GM19395 (cell line): ENCODE measurements around the gene GPR32.
"Not testable (repeated sequence)": the region's sequence is repeated elsewhere in the genome, so short reads cannot be mapped to it uniquely, and the experiment has no call there.

ENCODE experiments used
- ATAC-seq: cut with Tn5 transposase; IDR thresholded peaks from one replicate; pipeline ENCODE4 v1.9.1; 2021; ENCODE audit warnings: mild to moderate bottlenecking, moderate library complexity; ENCODE audit not compliant: unreplicated experiment

The GPR32 gene

DNA sequence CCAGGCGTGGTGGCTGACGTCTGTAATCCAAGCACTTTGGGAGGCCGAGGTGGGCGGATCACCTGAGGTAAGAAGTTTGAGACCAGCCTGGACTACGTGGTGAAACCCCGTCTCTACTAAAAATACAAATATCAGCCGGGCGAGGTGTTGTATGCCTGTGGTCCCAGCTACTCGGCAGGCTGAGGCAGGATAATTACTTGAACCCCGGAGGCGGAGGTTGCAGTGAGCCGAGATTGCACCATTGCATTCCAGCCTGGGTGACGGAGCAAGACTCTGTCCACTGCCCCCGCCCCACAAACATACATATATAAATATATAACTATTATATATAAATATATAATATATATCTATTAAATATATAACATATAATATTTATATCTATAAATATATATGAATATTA, 23.1 kb upstream of the GPR32 start:
- ATAC-seq, result not testable (repeated sequence)

DNA sequence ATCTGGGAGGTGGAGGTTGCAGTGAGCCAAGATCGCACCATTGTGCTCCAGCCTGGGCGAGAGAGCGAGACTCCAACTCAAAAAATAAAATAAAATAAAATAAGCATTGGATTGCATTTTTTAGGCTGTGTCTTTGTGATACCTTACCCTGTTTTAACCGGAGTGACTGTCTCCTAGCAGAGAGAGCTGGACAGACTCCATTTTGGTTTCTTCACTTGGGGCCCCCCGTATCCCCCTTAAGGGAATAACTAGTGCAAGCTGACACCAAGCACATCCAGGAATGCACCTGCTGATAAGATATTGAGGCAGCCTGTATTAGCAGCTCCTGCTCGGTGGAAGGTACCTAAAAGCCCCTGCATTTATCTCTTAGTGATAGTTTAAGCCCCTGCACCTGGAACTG, 20.8 kb upstream of the GPR32 start:
- no peak for ATAC-seq

DNA sequence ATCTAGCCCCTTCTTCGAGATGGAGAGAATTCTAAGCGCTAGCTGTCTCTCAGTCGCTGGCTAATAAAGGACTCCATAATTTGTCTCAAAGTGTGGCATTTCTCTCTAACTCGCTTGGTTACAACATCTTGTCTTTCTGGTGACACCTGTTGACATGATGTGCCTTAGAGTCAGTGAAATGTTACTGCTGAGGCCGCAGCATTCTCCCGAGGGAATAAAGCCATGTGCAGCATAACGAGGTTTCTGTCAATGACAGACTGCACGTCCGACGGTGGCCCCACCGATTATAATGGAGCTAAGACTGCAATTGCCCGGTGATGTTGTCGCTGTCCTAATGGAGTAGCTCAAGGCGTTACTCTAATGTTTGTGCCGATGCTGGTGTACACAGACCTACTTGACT, 20.3 kb upstream of the GPR32 start:
- no peak for ATAC-seq

DNA sequence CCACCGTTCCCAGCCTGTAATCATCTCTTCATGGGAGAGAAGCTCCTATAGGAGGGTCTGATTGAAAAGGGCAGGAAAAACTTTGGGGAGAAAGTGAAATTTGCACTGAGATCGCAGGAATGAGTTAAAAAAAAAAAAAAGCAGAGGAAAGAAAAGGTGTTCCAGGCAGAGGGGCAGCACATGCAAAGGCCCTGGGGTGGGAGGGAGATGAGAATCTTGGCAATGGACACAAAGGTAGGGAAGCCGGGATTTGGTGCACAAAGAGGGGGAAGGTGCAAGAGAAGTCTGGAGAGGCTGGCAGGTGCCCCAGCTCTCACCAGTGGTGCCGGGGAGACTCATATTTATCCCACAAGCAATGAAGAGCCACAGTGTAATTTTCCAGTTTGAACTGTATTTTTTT, 16.4 kb upstream of the GPR32 start:
- ATAC-seq, result no peak

DNA sequence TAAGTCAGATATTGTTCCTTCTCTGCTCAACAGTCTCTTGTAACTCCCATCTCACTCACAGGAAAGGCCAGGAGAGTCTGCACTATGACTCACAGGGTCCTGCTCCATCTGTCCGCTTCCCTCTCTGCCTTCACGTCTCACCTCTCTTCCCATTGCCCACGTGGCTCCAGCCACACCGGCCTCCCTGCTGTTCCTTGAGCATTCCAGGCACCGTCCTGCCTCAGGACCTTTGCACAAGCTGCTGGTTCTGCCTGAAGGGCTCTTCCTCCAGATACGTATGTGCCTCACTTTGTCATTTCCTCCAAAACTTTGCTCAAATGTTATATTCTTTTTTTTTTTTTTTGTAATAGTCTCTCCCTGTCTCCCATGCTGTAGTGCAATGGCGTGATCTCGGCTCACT, 14.0 kb upstream of the GPR32 start:
- ATAC-seq, result not testable (repeated sequence)

DNA sequence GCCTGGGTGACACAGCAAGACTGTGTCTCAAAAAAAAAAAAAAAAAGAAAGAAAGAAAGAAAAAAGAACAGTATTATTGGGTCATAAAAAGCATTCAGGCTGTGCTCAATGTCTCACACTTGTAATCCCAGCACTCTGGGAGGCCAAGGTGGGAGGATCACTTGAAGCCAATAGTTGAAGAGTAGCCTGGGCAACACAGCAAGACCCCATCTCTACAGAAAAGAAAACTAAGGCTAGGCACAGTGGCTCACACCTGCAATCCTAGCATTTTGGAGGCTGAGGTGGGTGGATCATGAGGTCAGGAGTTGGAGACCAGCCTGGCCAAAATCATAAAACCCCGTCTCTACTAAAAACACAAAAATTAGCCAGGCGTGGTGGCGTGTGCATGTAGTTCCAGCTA, 12.6 kb upstream of the GPR32 start:
- not testable (repeated sequence) for ATAC-seq

DNA sequence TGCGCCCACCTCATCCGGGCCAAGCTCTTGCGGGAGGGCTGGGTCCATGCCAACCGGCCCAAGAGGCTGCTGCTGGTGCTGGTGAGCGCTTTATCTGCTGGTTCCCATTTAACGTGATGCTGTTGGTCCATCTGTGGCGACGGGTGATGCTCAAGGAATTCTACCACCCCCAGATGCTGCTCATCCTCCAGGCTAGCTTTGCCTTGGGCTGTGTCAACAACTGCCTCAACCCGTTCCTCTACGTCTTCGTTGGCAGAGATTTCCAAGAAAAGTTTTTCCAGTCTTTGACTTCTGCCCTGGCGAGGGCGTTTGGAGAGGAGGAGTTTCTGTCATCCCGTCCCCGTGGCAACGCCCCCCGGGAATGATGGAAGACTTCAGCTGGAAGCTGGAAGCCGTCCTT, 11.2 kb upstream of the GPR32 start:
- not testable (repeated sequence) for ATAC-seq

DNA sequence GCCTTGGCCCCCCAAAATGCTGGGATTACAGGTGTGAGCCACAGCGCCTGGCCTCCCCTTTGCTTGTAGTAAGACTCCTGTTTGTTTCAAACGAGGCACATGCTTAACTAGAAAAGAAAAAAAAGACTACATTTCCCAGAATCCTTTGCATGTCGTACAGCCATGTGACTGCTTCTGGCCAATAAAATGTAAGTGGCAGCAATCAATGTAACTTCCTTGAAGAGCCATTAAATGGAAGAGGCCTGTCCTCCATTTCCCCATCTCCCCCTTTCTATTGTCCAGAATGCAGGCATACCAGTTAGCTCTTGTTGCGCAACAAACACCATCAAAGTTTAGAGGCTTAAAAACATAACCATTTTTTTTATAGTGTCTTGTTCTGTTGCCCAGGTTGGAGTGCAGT, 10.4 kb upstream of the GPR32 start:
- no peak for ATAC-seq

DNA sequence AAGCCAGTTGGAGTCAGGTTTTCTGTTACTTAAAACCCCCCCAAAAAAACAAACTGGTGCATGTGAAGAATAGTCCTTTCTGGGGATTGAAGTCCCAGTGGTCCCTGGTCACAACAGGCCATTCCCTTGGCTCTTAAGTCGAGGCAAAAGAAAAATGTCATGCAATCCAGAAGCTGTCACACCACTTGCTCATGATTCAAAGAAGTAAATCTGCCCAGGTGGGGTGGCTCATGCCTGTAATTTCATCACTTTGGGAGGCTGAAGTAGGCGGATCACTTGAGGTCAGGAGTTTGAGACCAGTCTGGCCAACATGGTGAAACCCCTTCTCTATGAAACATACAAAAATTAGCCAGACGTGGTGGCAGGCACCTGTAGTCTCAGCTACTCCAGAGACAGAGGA, 8.8 kb upstream of the GPR32 start:
- ATAC-seq, result not testable (repeated sequence)

DNA sequence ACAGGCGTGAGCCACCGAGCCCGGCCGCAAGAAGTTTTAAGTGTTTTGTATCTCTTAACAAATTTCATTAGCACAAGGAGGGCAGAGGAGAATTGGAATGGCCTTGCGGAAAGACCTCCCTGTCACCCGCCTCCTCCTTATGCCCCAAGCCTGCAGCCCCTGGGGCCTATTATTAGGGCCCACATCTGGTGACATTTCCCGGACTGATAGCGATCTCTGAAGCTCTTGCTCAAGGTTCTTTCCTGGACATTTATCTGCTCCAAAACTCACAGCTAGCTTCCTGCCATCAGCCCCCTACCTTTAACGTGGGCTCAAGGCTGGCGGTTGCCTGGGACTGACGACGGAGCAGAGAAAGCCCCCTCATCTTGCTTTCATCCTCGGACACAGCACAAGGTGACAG, 6.7 kb upstream of the GPR32 start:
- ATAC-seq, result not testable (repeated sequence)

DNA sequence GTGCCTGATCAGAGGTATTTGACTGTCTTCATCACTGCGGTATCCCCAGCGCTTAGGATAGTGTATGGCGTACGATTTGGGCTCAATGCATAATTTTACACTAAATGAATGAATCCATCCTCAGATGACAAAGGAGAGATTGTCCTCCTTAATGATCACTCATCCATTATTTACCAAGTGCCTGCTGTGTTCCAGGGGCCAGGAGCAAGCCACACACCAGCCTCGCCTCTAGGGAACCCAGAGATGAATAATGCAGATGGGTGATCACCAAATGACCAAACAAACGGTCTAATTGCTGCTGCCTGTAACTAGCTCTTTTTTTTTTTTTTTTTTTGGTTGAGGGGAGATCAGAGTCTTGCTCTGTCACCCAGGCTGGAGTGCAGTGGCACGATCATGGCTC, 5.9 kb upstream of the GPR32 start:
- ATAC-seq, result no peak

DNA sequence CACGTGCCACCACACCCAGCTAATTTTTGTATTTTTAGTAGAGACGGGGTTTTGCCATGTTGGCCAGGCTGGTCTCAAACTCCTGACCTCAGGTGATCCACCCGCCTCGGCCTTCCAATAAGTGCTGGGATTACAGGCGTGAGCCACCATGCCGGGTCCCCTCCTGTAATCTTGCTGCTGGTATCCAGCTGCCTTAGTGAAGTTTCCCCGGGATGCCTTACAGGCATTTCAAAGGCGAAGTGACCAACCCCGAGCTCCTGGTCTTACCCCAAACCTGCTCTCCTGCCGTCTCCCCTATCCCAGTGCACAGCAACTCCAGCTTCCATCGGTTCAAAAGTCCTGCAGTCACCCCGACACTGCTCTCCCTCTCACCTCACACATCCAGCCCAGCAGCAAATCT, 3.5 kb upstream of the GPR32 start:
- not testable (repeated sequence) for ATAC-seq

DNA sequence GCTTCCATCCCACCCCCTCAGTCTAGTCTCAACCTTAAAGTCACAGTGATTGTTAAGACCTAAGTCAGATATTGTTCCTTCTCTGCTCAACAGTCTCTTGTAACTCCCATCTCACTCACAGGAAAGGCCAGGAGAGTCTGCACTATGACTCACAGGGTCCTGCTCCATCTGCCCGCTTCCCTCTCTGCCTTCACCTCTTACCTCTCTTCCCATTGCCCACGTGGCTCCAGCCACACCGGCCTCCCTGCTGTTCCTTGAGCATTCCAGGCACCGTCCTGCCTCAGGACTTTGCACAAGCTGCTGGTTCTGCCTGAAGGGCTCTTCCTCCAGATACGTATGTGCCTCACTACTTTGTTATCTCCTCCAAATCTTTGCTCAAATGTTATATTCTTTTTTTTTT, 3.0 kb upstream of the GPR32 start:
- not testable (repeated sequence) for ATAC-seq

DNA sequence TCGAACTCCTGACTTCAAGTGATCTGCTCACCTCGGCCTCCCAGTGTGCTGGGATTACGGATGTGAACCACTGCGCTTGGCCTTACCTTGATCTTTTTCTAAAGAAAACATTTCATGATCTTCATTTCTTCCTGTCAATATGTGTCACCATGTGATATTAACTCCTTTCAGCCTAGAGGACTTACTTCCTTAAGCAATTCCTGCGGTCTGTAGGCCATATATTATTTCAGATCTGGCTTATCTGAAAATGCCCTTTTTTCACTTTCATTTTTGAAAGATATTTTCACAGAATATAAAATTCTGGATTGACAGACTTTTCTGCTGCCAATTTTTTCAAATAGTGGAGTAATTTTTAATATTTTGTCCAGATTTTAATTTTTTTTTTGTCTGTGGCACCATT, 2.0 kb upstream of the GPR32 start:
- no peak for ATAC-seq

DNA sequence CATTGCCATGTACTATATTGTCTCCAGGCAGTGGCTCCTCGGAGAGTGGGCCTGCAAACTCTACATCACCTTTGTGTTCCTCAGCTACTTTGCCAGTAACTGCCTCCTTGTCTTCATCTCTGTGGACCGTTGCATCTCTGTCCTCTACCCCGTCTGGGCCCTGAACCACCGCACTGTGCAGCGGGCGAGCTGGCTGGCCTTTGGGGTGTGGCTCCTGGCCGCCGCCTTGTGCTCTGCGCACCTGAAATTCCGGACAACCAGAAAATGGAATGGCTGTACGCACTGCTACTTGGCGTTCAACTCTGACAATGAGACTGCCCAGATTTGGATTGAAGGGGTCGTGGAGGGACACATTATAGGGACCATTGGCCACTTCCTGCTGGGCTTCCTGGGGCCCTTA, 624 bp downstream of the GPR32 start:
- ATAC-seq, result no peak

DNA sequence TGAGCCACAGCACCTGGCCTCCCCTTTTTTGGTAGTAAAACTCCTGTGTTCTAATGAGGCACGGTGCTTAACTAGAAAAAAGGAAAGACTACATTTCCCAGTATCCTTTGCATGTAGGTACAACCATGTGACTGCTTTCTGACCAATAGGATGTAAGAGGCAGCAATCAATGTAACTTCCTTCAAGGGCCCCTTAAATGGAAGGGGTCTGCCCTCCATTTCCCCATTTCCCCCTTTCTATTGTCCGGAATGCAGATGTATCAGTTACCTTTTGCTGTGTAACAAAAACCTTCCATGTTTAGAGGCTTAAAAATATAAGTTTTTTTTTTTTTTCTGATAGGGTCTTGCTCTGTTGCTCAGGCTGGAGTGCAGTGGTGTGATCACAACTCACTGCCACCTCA, 2.2 kb downstream of the GPR32 start:
- ATAC-seq, result no peak

DNA sequence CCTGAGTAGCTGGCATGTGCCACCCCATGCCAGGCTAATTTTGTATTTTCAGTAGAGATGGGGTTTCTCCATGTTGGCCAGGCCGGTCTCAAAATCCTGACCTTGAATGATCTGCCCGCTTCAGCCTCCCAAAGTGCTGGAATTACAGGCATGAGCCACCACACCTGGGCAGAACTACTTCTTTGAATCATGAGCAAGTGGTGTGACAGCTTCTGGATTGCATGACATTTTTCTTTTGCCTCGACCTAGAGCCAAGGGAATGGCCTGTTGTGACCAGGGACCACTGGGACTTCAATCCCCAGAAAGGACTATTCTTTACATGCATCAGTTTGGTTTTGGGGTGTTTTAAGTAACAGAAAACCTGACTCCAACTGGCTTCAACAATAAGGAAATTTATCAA, 2.6 kb downstream of the GPR32 start:
- not testable (repeated sequence) for ATAC-seq

DNA sequence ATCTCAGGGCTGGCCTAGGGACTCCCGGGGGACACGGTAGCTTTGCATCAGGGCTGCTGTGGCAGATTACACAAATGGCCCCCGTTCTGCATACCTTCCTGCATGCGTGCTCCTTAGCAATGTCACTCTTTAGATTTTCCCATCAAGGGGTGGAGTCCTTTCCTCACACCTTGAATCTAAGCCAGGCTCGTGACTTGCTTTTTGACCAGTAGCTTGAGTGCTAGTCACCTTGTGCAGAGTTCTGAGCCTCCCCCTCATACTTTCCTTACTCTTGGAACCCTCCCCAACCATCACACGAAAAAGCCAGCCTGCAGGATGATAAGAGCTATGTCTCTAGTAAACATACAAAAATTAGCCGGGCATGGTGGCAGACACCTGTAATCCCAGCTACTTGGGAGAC, 3.2 kb downstream of the GPR32 start:
- not testable (repeated sequence) for ATAC-seq

DNA sequence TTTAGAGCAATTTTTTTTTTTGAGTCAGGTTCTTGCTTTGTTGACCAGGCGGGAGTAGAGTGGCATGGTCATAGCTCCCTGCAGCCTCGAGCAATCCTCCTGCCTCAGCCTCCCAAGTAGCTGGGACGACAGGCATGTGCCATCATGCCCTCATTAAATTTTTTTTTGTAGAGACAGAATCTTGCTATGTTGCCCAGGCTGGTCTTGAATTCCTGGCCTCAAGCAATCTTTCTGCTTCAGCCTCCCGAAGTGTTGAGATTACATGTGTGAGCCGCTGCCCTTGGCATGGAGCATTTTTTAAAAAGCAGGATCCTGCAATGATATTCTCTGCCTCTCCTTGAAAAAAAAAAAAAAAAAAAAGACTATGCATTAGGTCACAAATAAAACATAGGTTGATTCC, 5.9 kb downstream of the GPR32 start:
- no peak for ATAC-seq

DNA sequence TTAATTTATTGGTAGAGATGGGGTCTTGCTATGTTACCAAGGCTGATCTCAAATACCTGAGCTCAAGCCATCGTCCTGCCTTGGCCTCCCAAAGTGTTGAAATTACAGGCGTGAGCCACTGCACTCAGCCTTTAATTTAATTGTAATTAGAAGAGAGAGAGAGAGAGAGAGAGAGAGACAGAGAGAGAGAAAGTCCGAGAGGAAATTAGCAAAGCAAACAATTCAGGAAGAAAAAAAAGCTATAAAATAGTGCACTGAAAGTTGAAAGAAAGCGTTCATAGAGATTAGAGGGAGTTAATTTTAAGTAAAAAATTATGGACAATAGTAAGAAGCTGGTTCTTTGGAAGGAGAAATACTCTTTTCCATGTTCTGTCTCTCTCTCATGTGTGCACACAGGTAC, 7.0 kb downstream of the GPR32 start:
- no peak for ATAC-seq

DNA sequence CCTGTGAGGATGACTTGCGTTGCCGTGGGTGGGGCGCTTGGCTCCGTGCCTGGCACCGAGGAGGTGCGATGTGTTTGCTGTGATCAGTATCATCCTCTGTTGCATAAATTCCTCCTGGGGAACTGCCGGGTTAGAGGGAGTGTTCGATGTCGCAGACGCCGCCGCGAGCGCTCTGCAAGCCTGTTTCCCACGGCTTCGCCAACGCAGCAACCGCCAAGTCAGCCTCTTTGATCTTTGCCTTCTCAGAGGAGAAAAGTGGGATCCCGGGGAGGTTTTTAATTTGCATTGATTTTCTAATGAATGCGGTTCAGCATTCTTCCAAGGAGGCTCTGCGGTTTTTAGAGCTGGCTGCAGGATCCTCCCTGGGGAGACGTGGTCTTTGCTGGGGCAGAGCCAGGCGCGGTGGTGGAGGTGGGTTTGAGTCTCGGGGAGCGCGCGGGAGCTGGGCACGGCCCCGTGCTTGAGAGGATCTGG, 7.6 kb downstream of the GPR32 start:
- no peak for ATAC-seq

DNA sequence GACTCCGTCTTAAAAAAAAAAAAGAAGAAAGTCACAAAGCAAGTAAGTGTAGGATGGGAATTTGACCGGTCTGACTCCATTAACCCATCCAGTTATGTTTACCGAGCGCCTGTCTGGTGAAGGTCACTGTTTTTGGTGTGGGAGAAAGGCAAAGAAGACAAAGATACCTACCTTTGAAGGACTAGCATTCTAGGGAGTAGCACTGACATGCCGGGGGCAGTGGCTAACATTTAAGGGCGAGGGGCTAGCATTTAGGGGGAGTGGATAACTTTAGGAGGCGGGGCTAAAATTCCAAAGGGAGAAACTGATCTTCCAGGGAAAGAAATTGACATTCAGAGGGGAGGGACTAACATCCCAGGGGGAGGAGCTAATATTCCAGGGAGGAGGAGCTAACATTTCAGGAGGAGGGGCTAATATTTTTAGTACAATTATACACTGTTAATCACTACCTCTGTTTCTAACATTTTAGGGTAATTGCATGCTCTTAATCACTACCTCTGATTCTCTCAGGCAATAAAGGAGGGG, 8.7 kb downstream of the GPR32 start:
- no peak for ATAC-seq
